Measurements from ENCODE around the gene SLC25A27. TPM values are rescaled to one million over a fixed set of nuclear protein-coding genes. Genes with fewer than 3 reads are reported as not detected.

SLC25A27 gene, protein sequence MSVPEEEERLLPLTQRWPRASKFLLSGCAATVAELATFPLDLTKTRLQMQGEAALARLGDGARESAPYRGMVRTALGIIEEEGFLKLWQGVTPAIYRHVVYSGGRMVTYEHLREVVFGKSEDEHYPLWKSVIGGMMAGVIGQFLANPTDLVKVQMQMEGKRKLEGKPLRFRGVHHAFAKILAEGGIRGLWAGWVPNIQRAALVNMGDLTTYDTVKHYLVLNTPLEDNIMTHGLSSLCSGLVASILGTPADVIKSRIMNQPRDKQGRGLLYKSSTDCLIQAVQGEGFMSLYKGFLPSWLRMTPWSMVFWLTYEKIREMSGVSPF
- under 1 TPM in 4 of 6 experiments, not detected in 2; 0.07 to 0.57 (median 0.39) TPM for total RNA-seq (2021; fragmentation: NEBNext Ultra II Directional; extraction: Animal tissue kit (Norgen Biotek cat#: 25700))
- long read RNA-seq: 0 reads

DNA sequence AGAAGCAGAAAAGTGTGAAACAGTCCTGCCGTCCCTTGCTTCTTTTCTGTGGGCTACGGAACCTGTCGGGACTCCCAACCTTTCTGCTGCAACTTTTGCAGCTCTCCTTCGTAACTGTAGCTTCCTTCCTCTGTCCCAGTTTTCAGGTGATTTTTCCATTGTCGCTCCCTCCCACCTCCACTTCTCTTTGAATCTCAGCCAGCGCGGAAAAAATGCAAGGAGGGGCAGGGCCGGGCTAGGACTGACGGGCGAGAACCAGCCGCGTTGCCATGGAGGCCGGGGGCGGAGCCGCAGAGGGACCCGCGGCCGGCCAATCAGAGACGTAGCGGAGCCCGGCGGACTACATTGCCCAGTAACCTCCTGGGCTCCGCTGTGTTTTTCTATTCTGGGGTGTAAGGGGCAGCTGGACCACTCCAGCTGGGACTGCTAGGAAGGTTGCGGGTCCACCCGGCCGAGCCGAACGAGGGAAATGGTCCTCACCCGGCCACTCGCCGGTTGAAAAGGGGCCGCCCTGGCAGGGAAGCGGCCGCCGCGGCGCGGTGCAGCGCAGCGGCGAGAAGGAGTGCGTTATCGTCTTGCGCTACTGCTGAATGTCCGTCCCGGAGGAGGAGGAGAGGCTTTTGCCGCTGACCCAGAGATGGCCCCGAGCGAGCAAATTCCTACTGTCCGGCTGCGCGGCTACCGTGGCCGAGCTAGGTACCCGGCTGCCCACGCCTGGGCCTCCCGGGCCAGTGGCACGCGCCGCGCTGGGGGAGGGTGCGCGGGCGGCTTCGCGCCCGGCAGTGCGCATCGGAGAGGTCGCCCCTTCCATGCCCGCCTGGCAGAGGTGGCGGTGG is at the start of gene SLC25A27, which contains the start of gene CYP39A1:
TSS of gene SLC25A27 (plus strand) at position 373 of the 836 bp plus-strand sequence. CDS start at position 591, 218 bp downstream.
TSS of gene CYP39A1 (minus strand) at position 216 of the 836 bp plus-strand sequence. CDS start 236 bp downstream, outside the sequence.
- TF ChIP-seq, protein P1, sequence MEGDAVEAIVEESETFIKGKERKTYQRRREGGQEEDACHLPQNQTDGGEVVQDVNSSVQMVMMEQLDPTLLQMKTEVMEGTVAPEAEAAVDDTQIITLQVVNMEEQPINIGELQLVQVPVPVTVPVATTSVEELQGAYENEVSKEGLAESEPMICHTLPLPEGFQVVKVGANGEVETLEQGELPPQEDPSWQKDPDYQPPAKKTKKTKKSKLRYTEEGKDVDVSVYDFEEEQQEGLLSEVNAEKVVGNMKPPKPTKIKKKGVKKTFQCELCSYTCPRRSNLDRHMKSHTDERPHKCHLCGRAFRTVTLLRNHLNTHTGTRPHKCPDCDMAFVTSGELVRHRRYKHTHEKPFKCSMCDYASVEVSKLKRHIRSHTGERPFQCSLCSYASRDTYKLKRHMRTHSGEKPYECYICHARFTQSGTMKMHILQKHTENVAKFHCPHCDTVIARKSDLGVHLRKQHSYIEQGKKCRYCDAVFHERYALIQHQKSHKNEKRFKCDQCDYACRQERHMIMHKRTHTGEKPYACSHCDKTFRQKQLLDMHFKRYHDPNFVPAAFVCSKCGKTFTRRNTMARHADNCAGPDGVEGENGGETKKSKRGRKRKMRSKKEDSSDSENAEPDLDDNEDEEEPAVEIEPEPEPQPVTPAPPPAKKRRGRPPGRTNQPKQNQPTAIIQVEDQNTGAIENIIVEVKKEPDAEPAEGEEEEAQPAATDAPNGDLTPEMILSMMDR (IDR thresholded peaks at IDR 0.05): no peak
- no peaks in the 10 kb centered on the region for H3K36me3 Mint-ChIP-seq (ENCODE audit: low read depth)

DNA sequence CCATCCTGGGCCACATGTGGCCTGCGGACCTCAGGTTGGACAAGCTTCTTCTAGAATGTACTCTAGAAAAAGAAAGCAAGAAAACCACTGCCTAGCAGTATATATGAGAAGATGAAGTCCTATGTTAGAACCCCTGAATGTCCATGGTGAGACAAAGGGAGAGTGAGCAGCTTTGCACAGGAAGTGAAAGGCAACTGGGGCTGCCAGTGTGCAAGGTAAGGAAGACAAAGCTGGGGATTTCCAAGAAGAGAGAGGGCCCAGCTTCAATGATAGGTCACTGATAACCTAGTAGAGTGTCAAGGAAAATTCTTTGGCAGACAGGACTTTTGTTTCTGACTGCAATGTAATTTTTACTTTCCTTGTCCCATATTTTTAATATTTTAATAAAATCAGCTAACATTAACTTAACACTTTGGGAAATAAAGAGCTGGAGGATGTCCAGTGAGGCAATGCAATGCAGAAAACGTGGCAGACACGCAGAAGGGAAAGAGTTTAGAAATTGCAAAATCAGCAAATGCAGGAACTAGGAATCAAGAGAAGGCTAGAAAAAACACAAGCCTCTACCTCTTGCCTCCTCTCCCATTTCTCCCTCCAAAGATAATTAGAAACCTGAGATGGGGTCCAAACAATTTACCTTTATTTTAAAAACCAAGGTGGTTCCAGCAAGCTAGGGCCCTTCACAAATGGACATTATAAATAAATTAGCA is 47.5 kb upstream of the SLC25A27 start:
- H3K36me3 Mint-ChIP-seq (ENCODE audit: low read depth): no peaks in the 10 kb centered on the region

More for the DNA sequence above, at the start of gene SLC25A27, which contains the start of gene CYP39A1:
- Mint-ChIP-seq H3K27ac (no peak within 1 kb of the TSS), H3K4me3 (peak within 1 kb of the TSS; percentile 89), H3K27me3 (ENCODE audit: insufficient read depth) (peaks cover 4% of the 10 kb centered on the region), H3K4me1 (ENCODE audit: low read depth) (peaks cover 15% of the 10 kb centered on the region), H3K9me3 (no peaks in the 10 kb centered on the region)
- peak; percentile 57 for DNase-seq

DNA sequence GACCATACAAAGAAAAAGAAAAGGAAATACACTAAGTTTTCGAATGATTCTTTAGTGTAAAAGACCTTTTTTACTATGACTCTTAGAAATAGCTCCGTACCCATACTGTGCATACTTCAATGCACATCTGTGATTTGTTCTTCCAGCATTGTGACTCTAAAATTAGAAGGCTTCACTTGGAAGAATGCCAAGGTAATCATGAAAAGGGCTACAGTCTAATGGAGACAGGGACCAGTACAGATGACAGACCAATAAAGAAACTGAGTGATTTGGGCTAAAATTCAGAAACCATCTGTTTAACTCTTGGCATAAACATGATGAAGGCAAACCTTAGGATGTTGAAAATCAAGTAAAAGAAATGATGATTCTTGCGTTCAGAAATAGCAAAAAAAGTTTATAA is 46.4 kb upstream of the SLC25A27 start:
- Mint-ChIP-seq H3K27me3 (ENCODE audit: insufficient read depth) (no peaks in the 10 kb centered on the region), H3K36me3 (ENCODE audit: low read depth) (no peaks in the 10 kb centered on the region), H3K27ac (no peak overlapping the region), H3K4me3 (no peak overlapping the region), H3K4me1 (ENCODE audit: low read depth) (no peaks in the 10 kb centered on the region), H3K9me3 (no peaks in the 10 kb centered on the region; the same call in 1 of the 2 replicates)
- no peak for DNase-seq
- TF ChIP-seq, protein P1 (IDR thresholded peaks at IDR 0.05): no peak

More for the DNA sequence above, 47.5 kb upstream of the SLC25A27 start:
- H3K4me3 Mint-ChIP-seq: no peak overlapping the region
- H3K27ac Mint-ChIP-seq: no peak overlapping the region
- no peaks in the 10 kb centered on the region; the same call in 1 of the 2 replicates for H3K9me3 Mint-ChIP-seq
- TF ChIP-seq, protein P1 (IDR thresholded peaks at IDR 0.05): no peak
- no peak for DNase-seq
- no peaks in the 10 kb centered on the region for H3K4me1 Mint-ChIP-seq (ENCODE audit: low read depth)
- H3K27me3 Mint-ChIP-seq (ENCODE audit: insufficient read depth): no peaks in the 10 kb centered on the region

DNA sequence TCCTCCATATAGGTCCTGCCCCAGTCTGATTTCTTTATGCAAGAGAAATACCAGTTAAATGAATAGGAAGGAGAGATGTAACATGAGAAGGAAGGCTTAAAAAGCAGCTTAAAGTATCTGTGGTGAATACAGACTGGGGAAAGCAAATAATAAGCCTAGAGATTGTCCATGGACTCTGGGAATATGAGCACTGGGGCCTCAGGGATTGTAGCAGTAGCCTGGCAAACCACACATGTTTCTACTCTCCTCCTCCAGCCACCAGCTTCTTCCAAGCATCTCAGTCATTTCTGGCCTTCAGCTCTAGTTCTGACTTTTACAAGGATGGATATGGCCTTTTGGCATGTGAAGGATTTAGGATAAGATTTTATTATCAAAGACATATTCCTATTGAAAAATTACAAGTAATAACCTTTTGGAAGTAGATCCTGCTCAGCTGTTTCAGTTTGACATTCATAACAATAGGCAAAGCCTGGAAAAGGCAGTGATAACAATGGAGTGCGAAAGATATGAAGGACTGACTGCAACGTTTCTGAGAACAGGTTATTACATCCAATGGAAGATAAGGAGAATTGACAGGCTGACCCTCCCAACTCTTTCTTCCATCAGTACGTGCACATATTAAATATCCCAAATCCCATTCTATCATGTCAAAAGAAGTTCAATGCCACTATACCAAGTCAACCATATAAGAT is 41.8 kb upstream of the SLC25A27 start:
- Mint-ChIP-seq H3K27ac (no peak overlapping the region), H3K4me3 (no peak overlapping the region), H3K9me3 (no peaks in the 10 kb centered on the region; the same call in 1 of the 2 replicates), H3K4me1 (ENCODE audit: low read depth) (no peaks in the 10 kb centered on the region), H3K36me3 (ENCODE audit: low read depth) (no peaks in the 10 kb centered on the region), H3K27me3 (ENCODE audit: insufficient read depth) (no peaks in the 10 kb centered on the region; the same call in 1 of the 2 replicates)
- DNase-seq: no peak
- TF ChIP-seq, protein P1 (IDR thresholded peaks at IDR 0.05): no peak
